Right hindlimb (tissue), 1 donor: Measurements from ENCODE around the gene SHF.

Experiments
- DNase-seq: peaks from one replicate; pipeline ENCODE4 v3.0.0-alpha.2; 2018

SHF gene

DNA sequence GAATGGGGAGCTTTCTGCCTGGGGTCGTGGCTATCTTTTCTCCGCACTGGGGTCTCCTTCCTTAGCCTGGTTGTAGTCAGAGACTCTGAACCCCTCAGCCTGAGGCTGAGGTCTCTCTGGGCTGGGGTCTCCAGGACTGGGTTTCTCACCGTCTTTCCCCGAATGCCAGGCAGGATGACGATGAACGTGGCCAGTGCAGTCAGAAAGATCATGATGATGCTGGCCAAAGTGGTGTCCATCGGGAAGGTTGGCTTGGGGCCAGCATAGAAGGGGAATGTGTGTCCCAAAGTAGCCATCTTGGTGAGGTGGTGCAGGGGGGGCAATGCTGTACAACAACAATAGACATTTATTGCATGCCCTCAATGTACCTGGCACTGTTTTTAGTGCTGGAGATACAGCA lies 65.0 kb downstream of the SHF start:
- no peak for DNase-seq

DNA sequence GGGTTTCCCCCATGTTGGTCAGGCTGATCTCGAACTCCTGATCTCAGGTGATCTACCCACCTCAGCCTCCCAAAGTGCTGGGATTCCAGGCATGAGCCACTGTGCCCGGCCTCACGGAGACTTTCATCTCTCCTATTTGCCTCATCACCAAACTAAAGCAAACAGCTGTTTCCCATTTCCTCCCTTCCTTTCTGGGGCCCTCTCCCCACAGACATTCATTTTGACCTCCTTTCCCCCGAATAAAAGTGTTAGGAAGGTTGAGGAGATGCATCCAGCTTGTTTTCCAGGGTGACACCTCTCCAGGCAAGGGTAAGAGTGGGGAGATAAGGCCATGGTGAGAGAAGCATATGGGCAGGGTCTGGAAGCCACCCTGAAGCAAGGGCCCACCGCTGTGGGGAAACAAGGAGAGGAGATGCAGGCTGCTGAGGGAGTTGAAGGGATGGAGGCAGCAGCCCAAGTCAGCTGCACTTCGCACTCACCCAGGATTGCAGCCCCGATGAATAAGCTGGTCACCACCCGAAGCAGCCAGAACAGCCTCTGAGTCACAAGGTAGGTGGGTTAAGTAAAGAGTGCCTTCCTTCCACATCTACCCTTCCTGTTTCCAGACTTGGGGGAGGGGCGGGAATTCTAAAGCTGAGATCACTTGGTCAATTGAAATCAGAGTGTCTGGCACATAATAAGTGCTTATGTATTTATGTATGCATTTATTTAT lies 65.9 kb downstream of the SHF start:
- no peak for DNase-seq

DNA sequence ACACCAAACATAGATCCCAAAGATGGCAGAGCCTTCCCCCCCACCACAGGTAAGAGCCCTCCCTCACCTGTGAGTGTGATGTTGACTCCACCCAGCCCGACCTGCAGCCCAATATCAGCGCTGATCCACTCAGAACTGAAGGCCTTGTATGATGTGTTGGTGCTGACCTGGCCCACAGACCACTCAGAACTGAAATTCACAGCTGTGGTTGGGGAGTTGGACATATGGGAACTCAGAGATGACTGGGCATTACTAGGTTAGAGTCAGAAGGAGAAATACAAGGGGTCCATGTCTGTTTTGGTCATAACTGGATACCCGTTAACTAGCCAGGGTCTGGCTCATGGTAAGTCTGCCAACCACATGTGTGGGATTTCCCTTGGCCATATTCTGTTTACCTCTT lies 66.7 kb downstream of the SHF start:
- DNase-seq: no peak

DNA sequence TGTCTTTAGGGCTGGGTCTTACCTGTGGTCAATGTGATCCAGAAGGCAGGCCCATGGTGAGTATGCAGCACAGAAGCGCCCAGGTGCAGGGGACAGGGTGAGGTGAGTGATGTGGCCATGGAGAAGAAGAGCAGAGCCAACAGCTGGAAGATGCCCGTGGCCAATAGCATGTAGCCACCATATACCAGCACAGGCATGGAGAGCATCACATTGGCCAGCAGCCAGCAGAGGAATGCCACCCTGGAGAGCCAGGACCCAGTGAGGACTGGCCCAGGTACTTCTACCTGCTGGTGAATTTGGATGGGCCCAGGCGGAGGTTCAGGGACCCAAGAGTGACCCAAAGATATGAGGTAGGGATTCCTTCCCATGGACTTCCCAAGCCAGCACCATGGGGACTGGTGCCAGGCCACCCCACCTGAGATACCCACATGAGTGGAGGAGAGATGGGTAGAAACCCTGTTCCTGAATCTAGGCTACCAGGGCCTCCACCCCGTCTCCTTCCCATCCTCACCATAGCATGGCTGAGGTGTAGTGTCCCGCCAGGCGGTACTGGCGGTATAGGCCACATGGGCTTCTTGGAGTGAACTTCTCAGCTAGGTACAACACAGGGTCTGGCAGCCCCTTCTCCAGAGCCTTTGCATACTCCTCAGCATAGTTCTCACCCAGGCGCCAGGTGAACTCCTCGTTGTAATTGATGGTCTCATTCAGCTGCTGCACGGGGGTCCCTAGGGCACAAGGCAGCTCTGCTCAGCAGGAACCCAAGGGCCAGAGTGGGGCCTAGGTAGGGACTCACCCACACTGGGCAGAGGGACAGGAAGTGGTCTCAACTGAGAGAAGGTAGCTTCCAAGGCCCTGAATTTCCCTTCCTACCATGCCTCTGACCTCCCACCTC lies 67.4 kb downstream of the SHF start:
- no peak for DNase-seq

DNA sequence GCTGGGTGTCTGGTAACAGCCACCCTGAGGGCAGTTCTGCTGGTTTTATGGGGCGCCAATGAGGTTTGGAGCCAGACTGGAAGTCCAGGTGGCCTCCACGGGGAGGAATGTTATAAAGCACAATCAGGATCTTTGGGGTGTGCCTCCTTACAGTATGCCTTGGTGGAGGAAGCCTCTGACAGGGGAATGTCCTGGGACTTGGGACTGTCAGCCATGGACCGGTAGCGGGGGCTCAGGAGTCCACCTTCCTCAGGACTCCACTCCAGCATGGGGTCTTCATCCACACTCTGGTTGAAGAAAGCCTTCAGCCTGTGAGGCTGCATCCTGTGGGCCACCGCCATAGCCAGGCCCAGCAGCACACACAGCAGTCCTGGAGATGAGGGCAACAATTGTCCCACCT lies 68.8 kb downstream of the SHF start:
- no peak for DNase-seq

DNA sequence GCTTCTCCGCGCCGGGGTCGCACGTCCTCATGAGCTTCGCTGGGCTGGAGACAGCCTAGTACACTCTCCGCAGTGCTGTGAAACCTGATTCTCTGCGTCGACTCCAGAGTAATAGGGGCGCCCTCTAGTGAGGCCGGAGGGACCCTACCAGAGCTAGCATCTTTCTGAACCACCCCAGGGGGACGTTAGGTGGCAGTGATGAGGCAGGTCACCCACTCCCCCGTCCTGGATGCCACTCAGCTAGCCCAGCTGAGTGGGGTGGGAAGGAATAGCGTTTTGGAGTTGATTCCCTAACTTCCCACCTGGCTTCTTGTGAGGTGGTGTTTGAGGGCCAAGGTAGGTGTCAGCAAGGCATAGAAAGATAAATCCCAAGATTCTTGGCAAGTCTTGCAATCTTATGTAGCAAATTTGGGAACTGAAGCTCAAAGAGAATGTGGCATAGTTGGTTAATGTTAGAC lies 69.6 kb downstream of the SHF start:
- DNase-seq: peak; percentile 93

DNA sequence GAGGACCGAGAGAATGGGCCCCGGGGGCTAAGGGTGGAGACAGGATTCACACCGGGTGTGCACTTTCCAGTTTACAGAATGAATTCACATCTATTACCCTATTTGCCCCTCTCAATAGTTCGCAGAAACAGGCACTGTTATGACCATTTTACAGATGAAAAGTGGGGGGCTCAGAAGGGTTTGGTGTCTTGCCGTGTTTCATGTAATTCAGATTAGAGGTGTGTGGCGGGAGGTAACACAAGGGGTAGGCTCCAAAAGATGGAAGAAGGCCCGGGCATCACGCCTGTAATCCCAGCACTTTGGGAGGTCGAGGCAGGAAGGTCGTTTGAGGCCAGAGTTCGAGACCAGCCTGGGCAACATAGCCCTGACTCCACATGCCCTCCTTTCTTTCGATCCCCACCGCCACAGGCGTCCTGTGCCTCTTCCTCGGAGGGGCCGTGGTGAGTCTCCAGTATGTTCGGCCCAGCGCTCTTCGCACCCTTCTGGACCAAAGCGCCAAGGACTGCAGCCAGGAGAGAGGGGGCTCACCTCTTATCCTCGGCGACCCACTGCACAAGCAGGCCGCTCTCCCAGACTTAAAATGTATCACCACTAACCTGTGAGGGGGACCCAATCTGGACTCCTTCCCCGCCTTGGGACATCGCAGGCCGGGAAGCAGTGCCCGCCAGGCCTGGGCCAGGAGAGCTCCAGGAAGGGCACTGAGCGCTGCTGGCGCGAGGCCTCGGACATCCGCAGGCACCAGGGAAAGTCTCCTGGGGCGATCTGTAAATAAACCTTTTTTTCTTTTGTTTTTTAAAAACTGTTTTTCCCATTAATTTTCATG lies 70.2 kb downstream of the SHF start:
- DNase-seq: no peak
